Measurements from ENCODE around the gene PXYLP1. TPM values are rescaled to one million over a fixed set of nuclear protein-coding genes. Genes with fewer than 3 reads are reported as not detected.
"Not testable (repeated sequence)": the region's sequence is repeated elsewhere in the genome, so short reads cannot be mapped to it uniquely, and the experiment has no call there.

PXYLP1 gene
- total RNA-seq (2014; rRNA removed; shearing (Covaris generic); ENCODE audit: low replicate concordance): 4.1 and 4.5 TPM in 2 replicates

- DNase-seq (ENCODE audit: low read depth): peak; percentile 91
- in situ Hi-C loops (cut with HindIII; ENCODE audit: low pct_unique_long_range_greater_than_20kb, low sequenced_read_pairs): no loop called here
Observed at GRCh38 chr3:141231101-141231951, at the start of gene PXYLP1. PXYLP1 (plus strand) TSS chr3:141231825; CDS start chr3:141260176, 28,351 bp downstream.

GRCh38 chr3:141183606-141184005 is 48.0 kb upstream of the PXYLP1 start:
- DNase-seq (ENCODE audit: low read depth): no peak
- in situ Hi-C loops (cut with HindIII; ENCODE audit: low pct_unique_long_range_greater_than_20kb, low sequenced_read_pairs): no loop called here

- DNase-seq (ENCODE audit: low read depth): no peak
- in situ Hi-C loops (cut with HindIII; ENCODE audit: low pct_unique_long_range_greater_than_20kb, low sequenced_read_pairs): no loop called here
Observed at GRCh38 chr3:141184430-141184829, 47.2 kb upstream of the PXYLP1 start.

- peak; percentile 12 for DNase-seq (ENCODE audit: low read depth)
- in situ Hi-C loops (cut with HindIII; ENCODE audit: low pct_unique_long_range_greater_than_20kb, low sequenced_read_pairs): no loop called here
Observed at GRCh38 chr3:141191097-141191749, 40.4 kb upstream of the PXYLP1 start.

GRCh38 chr3:141192345-141192744 is 39.3 kb upstream of the PXYLP1 start:
- DNase-seq (ENCODE audit: low read depth): peak; percentile 89
- in situ Hi-C loops (cut with HindIII; ENCODE audit: low pct_unique_long_range_greater_than_20kb, low sequenced_read_pairs): no loop called here

- no peak for DNase-seq (ENCODE audit: low read depth)
- in situ Hi-C loops (cut with HindIII; ENCODE audit: low pct_unique_long_range_greater_than_20kb, low sequenced_read_pairs): no loop called here
Observed at GRCh38 chr3:141193066-141193830, 38.4 kb upstream of the PXYLP1 start.

GRCh38 chr3:141201122-141201521 is 30.5 kb upstream of the PXYLP1 start:
- no peak for DNase-seq (ENCODE audit: low read depth)
- in situ Hi-C loops (cut with HindIII; ENCODE audit: low pct_unique_long_range_greater_than_20kb, low sequenced_read_pairs): no loop called here

- no peak for DNase-seq (ENCODE audit: low read depth)
- in situ Hi-C loops (cut with HindIII; ENCODE audit: low pct_unique_long_range_greater_than_20kb, low sequenced_read_pairs): no loop called here
Observed at GRCh38 chr3:141202682-141203081, 28.9 kb upstream of the PXYLP1 start.

GRCh38 chr3:141203866-141204265 is 27.8 kb upstream of the PXYLP1 start:
- in situ Hi-C loops (cut with HindIII; ENCODE audit: low pct_unique_long_range_greater_than_20kb, low sequenced_read_pairs): no loop called here

GRCh38 chr3:141204343-141204742 is 27.3 kb upstream of the PXYLP1 start:
- in situ Hi-C loops (cut with HindIII; ENCODE audit: low pct_unique_long_range_greater_than_20kb, low sequenced_read_pairs): no loop called here

More at GRCh38 chr3:141203866-141204265, 27.8 kb upstream of the PXYLP1 start:
- DNase-seq (ENCODE audit: low read depth): no peak

GRCh38 chr3:141211306-141211705 is 20.3 kb upstream of the PXYLP1 start:
- DNase-seq (ENCODE audit: low read depth); in situ Hi-C loops (cut with HindIII; ENCODE audit: low pct_unique_long_range_greater_than_20kb, low sequenced_read_pairs): not testable (repeated sequence)

More at GRCh38 chr3:141204343-141204742, 27.3 kb upstream of the PXYLP1 start:
- DNase-seq (ENCODE audit: low read depth): no peak

GRCh38 chr3:141212101-141212500 is 19.5 kb upstream of the PXYLP1 start:
- in situ Hi-C loops (cut with HindIII; ENCODE audit: low pct_unique_long_range_greater_than_20kb, low sequenced_read_pairs): no loop called here
- no peak for DNase-seq (ENCODE audit: low read depth)

GRCh38 chr3:141212555-141212954 is 19.1 kb upstream of the PXYLP1 start:
- in situ Hi-C loops (cut with HindIII; ENCODE audit: low pct_unique_long_range_greater_than_20kb, low sequenced_read_pairs): no loop called here
- no peak for DNase-seq (ENCODE audit: low read depth)

- in situ Hi-C loops (cut with HindIII; ENCODE audit: low pct_unique_long_range_greater_than_20kb, low sequenced_read_pairs): no loop called here
- no peak for DNase-seq (ENCODE audit: low read depth)
Observed at GRCh38 chr3:141216975-141217374, 14.7 kb upstream of the PXYLP1 start.

GRCh38 chr3:141217389-141217788 is 14.2 kb upstream of the PXYLP1 start:
- DNase-seq (ENCODE audit: low read depth): no peak
- in situ Hi-C loops (cut with HindIII; ENCODE audit: low pct_unique_long_range_greater_than_20kb, low sequenced_read_pairs): no loop called here

GRCh38 chr3:141218162-141218835 is 13.3 kb upstream of the PXYLP1 start:
- in situ Hi-C loops (cut with HindIII; ENCODE audit: low pct_unique_long_range_greater_than_20kb, low sequenced_read_pairs): no loop called here
- no peak for DNase-seq (ENCODE audit: low read depth)

- no peak for DNase-seq (ENCODE audit: low read depth)
- in situ Hi-C loops (cut with HindIII; ENCODE audit: low pct_unique_long_range_greater_than_20kb, low sequenced_read_pairs): no loop called here
Observed at GRCh38 chr3:141218926-141219325, 12.7 kb upstream of the PXYLP1 start.

- in situ Hi-C loops (cut with HindIII; ENCODE audit: low pct_unique_long_range_greater_than_20kb, low sequenced_read_pairs): no loop called here
- DNase-seq (ENCODE audit: low read depth): no peak
Observed at GRCh38 chr3:141223673-141224166, 7.9 kb upstream of the PXYLP1 start.
